Measurements from ENCODE around the gene KLHL3.

GRCh38 chr5:137741718-137742117 lies 5.8 kb upstream of the KLHL3 start:
- TF ChIP-seq, protein P1, sequence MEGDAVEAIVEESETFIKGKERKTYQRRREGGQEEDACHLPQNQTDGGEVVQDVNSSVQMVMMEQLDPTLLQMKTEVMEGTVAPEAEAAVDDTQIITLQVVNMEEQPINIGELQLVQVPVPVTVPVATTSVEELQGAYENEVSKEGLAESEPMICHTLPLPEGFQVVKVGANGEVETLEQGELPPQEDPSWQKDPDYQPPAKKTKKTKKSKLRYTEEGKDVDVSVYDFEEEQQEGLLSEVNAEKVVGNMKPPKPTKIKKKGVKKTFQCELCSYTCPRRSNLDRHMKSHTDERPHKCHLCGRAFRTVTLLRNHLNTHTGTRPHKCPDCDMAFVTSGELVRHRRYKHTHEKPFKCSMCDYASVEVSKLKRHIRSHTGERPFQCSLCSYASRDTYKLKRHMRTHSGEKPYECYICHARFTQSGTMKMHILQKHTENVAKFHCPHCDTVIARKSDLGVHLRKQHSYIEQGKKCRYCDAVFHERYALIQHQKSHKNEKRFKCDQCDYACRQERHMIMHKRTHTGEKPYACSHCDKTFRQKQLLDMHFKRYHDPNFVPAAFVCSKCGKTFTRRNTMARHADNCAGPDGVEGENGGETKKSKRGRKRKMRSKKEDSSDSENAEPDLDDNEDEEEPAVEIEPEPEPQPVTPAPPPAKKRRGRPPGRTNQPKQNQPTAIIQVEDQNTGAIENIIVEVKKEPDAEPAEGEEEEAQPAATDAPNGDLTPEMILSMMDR (conservative IDR thresholded peaks at IDR 0.05 in 1 of 2, IDR thresholded peaks at IDR 0.05 in 1 of 2; ENCODE audit: extremely low read depth in 1 of 2, insufficient read depth in 1 of 2, low read depth in 1 of 2, low read length in 2 of 2) = no peak
- no peak for TF ChIP-seq EZH2 (IDR thresholded peaks at IDR 0.05; ENCODE audit: borderline replicate concordance, low read length)

Data from mammary epithelial cell (primary cell).